GM23338 (cell line): Measurements from ENCODE around the gene PSKH1.
"Not testable (repeated sequence)": the region's sequence is repeated elsewhere in the genome, so short reads cannot be mapped to it uniquely, and the experiment has no call there.

Source experiments
- CTCF ChIP-seq, 2 experiments: fragments of 200-600 bp in 1 of 2; sonication (generic) in 1 of 2; conservative IDR thresholded peaks; 2 replicates each; pipeline versions ENCODE4 v1.5.1 to v1.6.1; 2016 to 2017; ENCODE audit warnings: antibody characterized with exemption in 2 of 2, low read depth in 2 of 2, mild to moderate bottlenecking in 2 of 2, moderate library complexity in 1 of 2
- EZH2 ChIP-seq: fragments of 200-600 bp; sonication (generic); IDR thresholded peaks from one replicate; pipeline ENCODE4 v1.8.0; 2017; ENCODE audit warnings: antibody characterized with exemption, mild to moderate bottlenecking, low read depth; ENCODE audit not compliant: unreplicated experiment
- EZH2phosphoT487 ChIP-seq: fragments of 200-600 bp; sonication (generic); IDR thresholded peaks from one replicate; pipeline ENCODE4 v1.8.1; 2018; ENCODE audit warnings: antibody characterized with exemption; ENCODE audit not compliant: unreplicated experiment
- POLR2AphosphoS5 ChIP-seq: IDR thresholded peaks from 2 replicates; pipeline ENCODE4 v1.6.1; 2016; ENCODE audit warnings: antibody characterized with exemption, low read depth
- REST ChIP-seq: IDR thresholded peaks from one replicate; pipeline ENCODE4 v1.6.1; 2018; ENCODE audit warnings: antibody characterized with exemption; ENCODE audit not compliant: unreplicated experiment

GRCh38 chr16:67864044-67864443 is 29.0 kb upstream of the PSKH1 start:
- not testable (repeated sequence) for TF ChIP-seq EZH2; POLR2AphosphoS5; EZH2phosphoT487; CTCF (conservative IDR thresholded peaks at IDR 0.05; ENCODE audit: low read depth in 2 of 2); REST
